ENCODE measurements around the gene ARHGAP27. TPM values are rescaled to one million over a fixed set of nuclear protein-coding genes. Genes with fewer than 3 reads are reported as not detected.
A peak's percentile ranks its signal among the peaks of the same experiment; 100 is the strongest.

The ARHGAP27 gene
- total and polyA plus RNA-seq, 2 of the 13 experiments (the other 11 are each of a cell fraction or from before 2014, with no cell fraction given) = 15.5 to 18.9 TPM

DNA sequence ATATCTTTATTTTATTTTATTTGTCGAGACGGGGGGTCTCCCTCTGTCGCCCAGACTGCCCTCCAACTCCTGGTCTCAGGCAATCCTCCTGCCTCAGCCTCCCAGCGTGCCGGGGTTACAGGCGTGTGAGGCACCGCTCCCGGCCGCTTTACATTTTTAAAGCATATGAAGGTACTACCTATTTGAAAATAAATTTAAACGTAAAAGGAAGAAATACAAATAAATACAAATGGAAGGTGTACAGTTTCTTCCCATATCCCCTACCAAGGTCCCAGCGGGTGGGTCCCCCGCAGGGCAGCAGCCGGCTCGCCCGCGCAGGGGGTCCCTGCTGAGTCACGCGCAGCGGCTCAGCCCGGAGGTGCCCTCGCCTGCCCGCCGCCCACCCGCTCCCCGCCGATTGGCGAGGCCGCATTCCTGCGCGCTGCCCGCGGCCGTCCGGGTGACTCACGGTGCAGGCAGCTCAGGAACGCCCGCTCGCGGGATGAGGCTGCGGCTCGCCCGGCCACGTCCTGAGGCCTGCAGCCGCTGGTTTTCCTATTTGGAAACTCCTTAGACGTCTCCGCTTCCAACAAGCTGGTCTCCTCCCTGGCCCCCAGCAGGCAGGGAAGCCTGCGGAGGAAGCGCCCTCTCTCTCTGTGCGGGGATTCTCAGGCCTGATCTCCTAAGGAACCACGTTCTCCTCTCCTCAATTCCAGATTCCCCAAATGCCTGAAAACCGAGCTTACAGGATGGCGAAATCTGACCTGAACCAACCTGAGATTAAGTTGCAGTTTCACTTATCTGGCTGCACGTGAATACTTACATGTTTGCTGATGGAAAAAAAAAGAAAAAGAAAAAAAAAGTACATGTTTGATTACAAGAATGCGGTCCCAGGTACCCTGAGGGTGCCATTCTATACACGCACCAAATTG, 61.0 kb downstream of the ARHGAP27 start (continued):
- peak; percentile 45 for TF ChIP-seq HINFP (CRISPR knock-in tag; IDR thresholded peaks at IDR 0.05; ENCODE audit: low read depth)
- TF ChIP-seq ATF4 (CRISPR knock-in tag; IDR thresholded peaks at IDR 0.05) = 0 out of 4 replicates have a peak, but pooled peaks of 1 of the 2 experiments have one; percentile 38
- no peak for TF ChIP-seq ZNF781 (CRISPR knock-in tag; IDR thresholded peaks at IDR 0.05; ENCODE audit: borderline replicate concordance, not compliant biosample characterization)
- TF ChIP-seq SRSF4 (IDR thresholded peaks at IDR 0.05; ENCODE audit: low read depth, low read length, poor library complexity, severe bottlenecking) = no peak
- TF ChIP-seq ZNF282 (IDR thresholded peaks at IDR 0.05; ENCODE audit: partially characterized antibody) = no peak
- TF ChIP-seq ZNF382 (CRISPR knock-in tag; IDR thresholded peaks at IDR 0.05; ENCODE audit: borderline replicate concordance) = no peak
- 0 out of 2 replicates have a peak, but pooled peaks have one; percentile 37 for TF ChIP-seq GLI4 (CRISPR knock-in tag; IDR thresholded peaks at IDR 0.05; ENCODE audit: borderline replicate concordance)
- peak; percentile 58; the same call in 1 of the 2 replicates for TF ChIP-seq KMT2A (CRISPR knock-in tag; IDR thresholded peaks at IDR 0.05)
- no peak for TF ChIP-seq FOXK2 (IDR thresholded peaks at IDR 0.05)
- TF ChIP-seq, protein P1, sequence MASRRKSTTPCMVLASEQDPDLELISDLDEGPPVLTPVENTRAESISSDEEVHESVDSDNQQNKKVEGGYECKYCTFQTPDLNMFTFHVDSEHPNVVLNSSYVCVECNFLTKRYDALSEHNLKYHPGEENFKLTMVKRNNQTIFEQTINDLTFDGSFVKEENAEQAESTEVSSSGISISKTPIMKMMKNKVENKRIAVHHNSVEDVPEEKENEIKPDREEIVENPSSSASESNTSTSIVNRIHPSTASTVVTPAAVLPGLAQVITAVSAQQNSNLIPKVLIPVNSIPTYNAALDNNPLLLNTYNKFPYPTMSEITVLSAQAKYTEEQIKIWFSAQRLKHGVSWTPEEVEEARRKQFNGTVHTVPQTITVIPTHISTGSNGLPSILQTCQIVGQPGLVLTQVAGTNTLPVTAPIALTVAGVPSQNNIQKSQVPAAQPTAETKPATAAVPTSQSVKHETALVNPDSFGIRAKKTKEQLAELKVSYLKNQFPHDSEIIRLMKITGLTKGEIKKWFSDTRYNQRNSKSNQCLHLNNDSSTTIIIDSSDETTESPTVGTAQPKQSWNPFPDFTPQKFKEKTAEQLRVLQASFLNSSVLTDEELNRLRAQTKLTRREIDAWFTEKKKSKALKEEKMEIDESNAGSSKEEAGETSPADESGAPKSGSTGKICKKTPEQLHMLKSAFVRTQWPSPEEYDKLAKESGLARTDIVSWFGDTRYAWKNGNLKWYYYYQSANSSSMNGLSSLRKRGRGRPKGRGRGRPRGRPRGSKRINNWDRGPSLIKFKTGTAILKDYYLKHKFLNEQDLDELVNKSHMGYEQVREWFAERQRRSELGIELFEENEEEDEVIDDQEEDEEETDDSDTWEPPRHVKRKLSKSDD (CRISPR knock-in tag; IDR thresholded peaks at IDR 0.05; ENCODE audit: low read depth) = no peak
- peak; percentile 80 for TF ChIP-seq RBFOX2 (IDR thresholded peaks at IDR 0.05; ENCODE audit: low read depth, low read length)
- peak; percentile 16; the same call in 1 of the 2 replicates for TF ChIP-seq ZSCAN12 (CRISPR knock-in tag; IDR thresholded peaks at IDR 0.05)
- no peak for TF ChIP-seq NR3C1 (CRISPR knock-in tag; IDR thresholded peaks at IDR 0.05)
- no peak for TF ChIP-seq STAG1 (CRISPR knock-in tag; IDR thresholded peaks at IDR 0.05)
- peak; percentile 39; the same call in 1 of the 2 replicates for TF ChIP-seq SP5 (CRISPR knock-in tag; IDR thresholded peaks at IDR 0.05; ENCODE audit: borderline replicate concordance, low read depth)
- no peak for TF ChIP-seq PRDM10 (CRISPR knock-in tag; IDR thresholded peaks at IDR 0.05; ENCODE audit: low read depth)
- peak; percentile 80 for TF ChIP-seq RNF2 (conservative IDR thresholded peaks at IDR 0.05; ENCODE audit: low read depth)
- TF ChIP-seq PHF21A (CRISPR knock-in tag; IDR thresholded peaks at IDR 0.05) = peak; percentile 69
- TF ChIP-seq ZNF577 (CRISPR knock-in tag; IDR thresholded peaks at IDR 0.05; ENCODE audit: borderline replicate concordance, low read depth) = no peak
- TF ChIP-seq ZNF431 (CRISPR knock-in tag; IDR thresholded peaks at IDR 0.05; ENCODE audit: borderline replicate concordance, low read depth) = no peak

Data from HepG2 (cell line).